Adrenal gland (tissue), 5 donors: ENCODE data around the gene CDC25B.

ENCODE experiments used
- POLR2A ChIP-seq, 2 donors: fragments of 450-650 bp; IDR thresholded peaks; one replicate each; pipeline ENCODE4 v1.6.1; 2017; ENCODE audit warnings: antibody characterized with exemption in 2 of 2, mild to moderate bottlenecking in 2 of 2, moderate library complexity in 1 of 2
- TF ChIP-seq, protein P1 (sequence below), 6 experiments: fragments of 450-650 bp in 4 of 6; fragments of 200-600 bp in 2 of 6; sonication (generic) in 1 of 6; IDR thresholded peaks; 1 replicate in 5 of 6; 2 replicates in 1 of 6; pipeline versions ENCODE4 v1.5.1 to v1.8.0; 2016 to 2021; ENCODE audit warnings: antibody characterized with exemption in 6 of 6, mild to moderate bottlenecking in 2 of 6, moderate library complexity in 1 of 6
- donor health status: DM: no; HTN: no; CAD: no.

DNA sequence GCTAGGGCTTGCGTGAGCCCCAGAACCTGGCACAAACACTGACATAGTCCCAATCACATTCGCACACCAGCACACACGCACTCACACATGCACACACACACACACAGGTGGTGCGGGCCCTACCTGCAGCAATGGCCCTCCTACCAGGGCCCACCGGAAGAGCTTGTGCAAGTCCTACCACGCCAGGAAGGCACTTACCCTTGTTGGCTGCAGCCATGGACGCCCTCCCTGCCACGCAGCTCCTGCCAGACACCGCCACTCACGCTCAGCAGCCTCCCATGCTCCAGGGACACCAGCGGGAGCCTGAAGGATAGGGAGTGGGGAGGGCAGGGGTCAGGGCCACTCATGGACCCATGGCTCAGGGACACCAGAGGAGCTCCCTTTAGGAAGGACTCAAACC lies 36.2 kb upstream of the CDC25B start:
- TF ChIP-seq, protein P1, sequence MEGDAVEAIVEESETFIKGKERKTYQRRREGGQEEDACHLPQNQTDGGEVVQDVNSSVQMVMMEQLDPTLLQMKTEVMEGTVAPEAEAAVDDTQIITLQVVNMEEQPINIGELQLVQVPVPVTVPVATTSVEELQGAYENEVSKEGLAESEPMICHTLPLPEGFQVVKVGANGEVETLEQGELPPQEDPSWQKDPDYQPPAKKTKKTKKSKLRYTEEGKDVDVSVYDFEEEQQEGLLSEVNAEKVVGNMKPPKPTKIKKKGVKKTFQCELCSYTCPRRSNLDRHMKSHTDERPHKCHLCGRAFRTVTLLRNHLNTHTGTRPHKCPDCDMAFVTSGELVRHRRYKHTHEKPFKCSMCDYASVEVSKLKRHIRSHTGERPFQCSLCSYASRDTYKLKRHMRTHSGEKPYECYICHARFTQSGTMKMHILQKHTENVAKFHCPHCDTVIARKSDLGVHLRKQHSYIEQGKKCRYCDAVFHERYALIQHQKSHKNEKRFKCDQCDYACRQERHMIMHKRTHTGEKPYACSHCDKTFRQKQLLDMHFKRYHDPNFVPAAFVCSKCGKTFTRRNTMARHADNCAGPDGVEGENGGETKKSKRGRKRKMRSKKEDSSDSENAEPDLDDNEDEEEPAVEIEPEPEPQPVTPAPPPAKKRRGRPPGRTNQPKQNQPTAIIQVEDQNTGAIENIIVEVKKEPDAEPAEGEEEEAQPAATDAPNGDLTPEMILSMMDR (IDR thresholded peaks at IDR 0.05) = no peak
- TF ChIP-seq POLR2A (IDR thresholded peaks at IDR 0.05) = no peak
